ENCODE measurements around the gene TBCB. TPM values are rescaled to one million over a fixed set of nuclear protein-coding genes. Genes with fewer than 3 reads are reported as not detected.

TBCB gene
- total and polyA plus RNA-seq, 2 experiments from 2014 or later: 123 to 149 TPM

- Histone ChIP-seq H3K27me3 (no peaks in the 10 kb centered on the region), H3K9me3 (ENCODE audit: low read depth) (no peaks in the 10 kb centered on the region), H3K27ac (no peak overlapping the region), H3K9me2 (replicated peaks; ENCODE audit: insufficient read depth) (no peaks in the 10 kb centered on the region), H3K4me3 (no peak overlapping the region), H4K20me1 (ENCODE audit: insufficient read depth, poor library complexity, severe bottlenecking) (no peaks in the 10 kb centered on the region), H3K4me1 (ENCODE audit: insufficient read depth) (no peaks in the 10 kb centered on the region), H3K36me3 (replicated peaks; ENCODE audit: insufficient read depth, low read depth) (no peaks in the 10 kb centered on the region), H3K4me2 (no peak overlapping the region), H3K79me2 (no peaks in the 10 kb centered on the region), H2AFZ (no peak overlapping the region)
- WGBS (ENCODE audit: low lambda C conversion rate, missing lambda C conversion rate): 99% methylated on average over 7 of the region's 7 CpGs
- no peak for TF ChIP-seq EZH2 (IDR thresholded peaks at IDR 0.05; ENCODE audit: borderline replicate concordance)
- TF ChIP-seq CTCF (IDR thresholded peaks at IDR 0.05; ENCODE audit: poor library complexity): no peak
- TF ChIP-seq EZH2phosphoT487 (IDR thresholded peaks at IDR 0.05; ENCODE audit: low read depth, severe bottlenecking, unreplicated experiment): no peak
- DNase-seq (ENCODE audit: low spot score): no peak
These were observed 22.7 kb upstream of the TBCB start for GRCh38 chr19:36092566-36092965.

DNA sequence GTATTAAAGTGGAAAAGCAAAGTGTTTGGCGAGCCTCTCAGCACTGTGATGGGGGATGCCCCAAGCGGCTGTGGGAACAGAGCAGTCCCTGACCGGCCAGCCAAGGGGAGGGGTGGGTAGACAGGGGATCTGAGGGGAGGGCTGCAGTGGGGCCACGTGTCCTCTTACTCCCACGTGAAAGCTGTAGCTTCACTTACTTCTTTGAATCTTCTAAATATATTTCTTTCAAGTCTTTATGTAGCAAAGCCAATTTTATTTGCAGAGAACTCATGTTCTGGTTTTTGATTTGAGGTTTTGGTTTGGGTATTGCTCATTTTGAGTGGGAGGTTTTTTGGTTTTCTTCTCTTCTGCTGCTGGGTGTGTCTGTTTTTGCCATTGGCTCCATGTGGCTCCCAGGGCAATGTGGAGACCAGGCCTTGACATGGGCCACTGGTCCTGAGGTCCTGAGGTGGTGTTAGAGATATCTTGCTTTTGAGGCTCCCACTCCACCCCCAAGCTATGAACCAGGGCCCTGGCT, 22.1 kb upstream of the TBCB start:
- Histone ChIP-seq H3K4me1 (ENCODE audit: insufficient read depth) (no peaks in the 10 kb centered on the region), H3K4me3 (no peak overlapping the region), H4K20me1 (ENCODE audit: insufficient read depth, poor library complexity, severe bottlenecking) (no peaks in the 10 kb centered on the region), H3K9me2 (replicated peaks; ENCODE audit: insufficient read depth) (no peaks in the 10 kb centered on the region), H2AFZ (no peak overlapping the region), H3K27me3 (no peaks in the 10 kb centered on the region), H3K79me2 (no peaks in the 10 kb centered on the region), H3K4me2 (no peak overlapping the region), H3K36me3 (replicated peaks; ENCODE audit: insufficient read depth, low read depth) (no peaks in the 10 kb centered on the region), H3K9me3 (ENCODE audit: low read depth) (no peaks in the 10 kb centered on the region), H3K27ac (no peak overlapping the region)
- 93% methylated on average over 5 of the region's 5 CpGs for WGBS (ENCODE audit: low lambda C conversion rate, missing lambda C conversion rate)
- no peak for DNase-seq (ENCODE audit: low spot score)
- TF ChIP-seq EZH2 (IDR thresholded peaks at IDR 0.05; ENCODE audit: borderline replicate concordance) (no peak), CTCF (IDR thresholded peaks at IDR 0.05; ENCODE audit: poor library complexity) (no peak), EZH2phosphoT487 (IDR thresholded peaks at IDR 0.05; ENCODE audit: low read depth, severe bottlenecking, unreplicated experiment) (no peak)

GRCh38 chr19:36093687-36094086, 21.6 kb upstream of the TBCB start:
- Histone ChIP-seq H4K20me1 (ENCODE audit: insufficient read depth, poor library complexity, severe bottlenecking) (no peaks in the 10 kb centered on the region), H3K36me3 (replicated peaks; ENCODE audit: insufficient read depth, low read depth) (no peaks in the 10 kb centered on the region), H3K79me2 (no peaks in the 10 kb centered on the region), H3K4me2 (no peak overlapping the region), H3K27me3 (no peaks in the 10 kb centered on the region), H3K4me1 (ENCODE audit: insufficient read depth) (no peaks in the 10 kb centered on the region), H3K27ac (no peak overlapping the region), H3K9me2 (replicated peaks; ENCODE audit: insufficient read depth) (no peaks in the 10 kb centered on the region), H3K9me3 (ENCODE audit: low read depth) (no peaks in the 10 kb centered on the region), H3K4me3 (no peak overlapping the region), H2AFZ (no peak overlapping the region)
- WGBS (ENCODE audit: low lambda C conversion rate, missing lambda C conversion rate): 91% methylated on average over 6 of the region's 6 CpGs
- TF ChIP-seq CTCF (IDR thresholded peaks at IDR 0.05; ENCODE audit: poor library complexity) (no peak), EZH2 (IDR thresholded peaks at IDR 0.05; ENCODE audit: borderline replicate concordance) (no peak), EZH2phosphoT487 (IDR thresholded peaks at IDR 0.05; ENCODE audit: low read depth, severe bottlenecking, unreplicated experiment) (no peak)
- DNase-seq (ENCODE audit: low spot score): no peak

GRCh38 chr19:36097036-36097435, 18.2 kb upstream of the TBCB start:
- Histone ChIP-seq H3K27me3 (no peaks in the 10 kb centered on the region), H3K36me3 (replicated peaks; ENCODE audit: insufficient read depth, low read depth) (no peaks in the 10 kb centered on the region), H2AFZ (no peak overlapping the region), H3K27ac (no peak overlapping the region), H3K4me2 (no peak overlapping the region), H3K9me3 (ENCODE audit: low read depth) (no peaks in the 10 kb centered on the region), H3K9me2 (replicated peaks; ENCODE audit: insufficient read depth) (no peaks in the 10 kb centered on the region), H4K20me1 (ENCODE audit: insufficient read depth, poor library complexity, severe bottlenecking) (no peaks in the 10 kb centered on the region), H3K4me3 (no peak overlapping the region), H3K79me2 (no peaks in the 10 kb centered on the region), H3K4me1 (ENCODE audit: insufficient read depth) (no peaks in the 10 kb centered on the region)
- 99% methylated on average over 6 of the region's 6 CpGs for WGBS (ENCODE audit: low lambda C conversion rate, missing lambda C conversion rate)
- TF ChIP-seq CTCF (IDR thresholded peaks at IDR 0.05; ENCODE audit: poor library complexity) (no peak), EZH2phosphoT487 (IDR thresholded peaks at IDR 0.05; ENCODE audit: low read depth, severe bottlenecking, unreplicated experiment) (no peak), EZH2 (IDR thresholded peaks at IDR 0.05; ENCODE audit: borderline replicate concordance) (no peak)
- DNase-seq (ENCODE audit: low spot score): no peak
